GM19099 (cell line): Measurements from ENCODE around the gene RSPO3.

ENCODE experiments used
- POLR2A ChIP-seq: IDR thresholded peaks from 3 replicates; pipeline ENCODE4 v1.6.1; 2011; ENCODE audit warnings: low read depth; ENCODE audit not compliant: insufficient read length; ENCODE audit errors: extremely low read depth

Gene RSPO3

GRCh38 chr6:127177030-127177922, 58.8 kb downstream of the RSPO3 start:
- TF ChIP-seq POLR2A: no peak

- TF ChIP-seq POLR2A: no peak
Observed at GRCh38 chr6:127177923-127178231, 59.4 kb downstream of the RSPO3 start.

- no peak for TF ChIP-seq POLR2A
Observed at GRCh38 chr6:127178746-127179145, 60.3 kb downstream of the RSPO3 start.

GRCh38 chr6:127180426-127180825, 62.0 kb downstream of the RSPO3 start:
- no peak for TF ChIP-seq POLR2A

DNA sequence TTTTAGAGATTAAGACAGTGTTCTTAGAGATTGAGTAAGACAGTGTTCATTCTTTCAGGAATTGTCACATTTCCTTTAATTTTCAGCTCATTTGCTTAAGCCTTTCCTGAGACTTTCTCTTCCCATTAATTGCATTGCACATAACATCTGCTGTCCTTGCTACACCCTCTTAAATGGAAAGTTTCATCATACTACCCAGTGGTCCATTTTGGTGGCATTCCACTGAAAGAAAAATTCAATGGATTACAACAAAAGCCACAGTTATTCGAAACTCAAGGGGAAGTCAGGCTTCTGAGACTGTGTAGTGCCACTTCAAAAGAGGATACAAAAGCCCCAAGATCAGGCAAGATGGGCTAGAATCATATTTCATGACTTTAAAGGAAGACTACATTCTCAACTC, 64.0 kb downstream of the RSPO3 start:
- TF ChIP-seq POLR2A: no peak

GRCh38 chr6:127185437-127185995, 67.0 kb downstream of the RSPO3 start:
- no peak for TF ChIP-seq POLR2A

DNA sequence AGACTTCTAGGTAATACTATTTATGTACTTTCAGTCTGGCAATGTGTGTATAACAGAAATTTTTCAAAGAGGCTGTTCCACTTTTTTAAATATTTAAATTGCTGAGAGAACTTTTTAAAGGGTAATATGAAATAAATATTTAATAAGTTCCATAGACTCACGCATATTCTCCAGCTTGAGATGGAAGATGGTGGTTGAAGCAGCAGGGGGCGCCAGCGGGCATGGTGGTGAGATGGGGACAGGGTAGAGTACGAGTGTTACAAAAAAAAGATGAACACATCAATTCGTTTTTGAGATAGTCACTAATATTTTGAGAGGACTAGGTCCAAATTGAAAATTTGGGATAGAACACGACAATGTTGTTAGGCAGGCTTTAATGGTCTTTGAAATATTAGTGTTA, 68.4 kb downstream of the RSPO3 start:
- TF ChIP-seq POLR2A: no peak

DNA sequence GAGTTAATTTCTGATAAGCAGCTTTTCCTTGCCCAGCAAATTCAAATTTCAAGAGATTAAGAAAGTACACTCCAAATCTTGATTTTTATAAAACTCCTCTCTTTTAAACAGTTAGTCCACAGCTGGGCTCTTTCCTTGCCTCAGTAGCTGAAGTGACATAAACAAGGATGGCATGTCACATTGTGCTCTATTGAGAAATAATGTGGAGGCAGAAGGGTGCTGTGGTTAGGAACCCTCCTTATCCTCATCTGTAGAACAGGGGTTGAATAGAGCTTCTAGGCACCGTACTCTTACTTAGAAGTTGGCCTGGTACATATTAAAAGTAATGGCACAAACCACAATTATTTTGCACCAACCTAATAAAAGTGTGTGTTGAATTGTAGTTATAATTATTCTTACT, 70.3 kb downstream of the RSPO3 start:
- no peak for TF ChIP-seq POLR2A

- no peak for TF ChIP-seq POLR2A
Observed at GRCh38 chr6:127190552-127190951, 72.1 kb downstream of the RSPO3 start.

GRCh38 chr6:127191716-127192115, 73.2 kb downstream of the RSPO3 start:
- TF ChIP-seq POLR2A: no peak

DNA sequence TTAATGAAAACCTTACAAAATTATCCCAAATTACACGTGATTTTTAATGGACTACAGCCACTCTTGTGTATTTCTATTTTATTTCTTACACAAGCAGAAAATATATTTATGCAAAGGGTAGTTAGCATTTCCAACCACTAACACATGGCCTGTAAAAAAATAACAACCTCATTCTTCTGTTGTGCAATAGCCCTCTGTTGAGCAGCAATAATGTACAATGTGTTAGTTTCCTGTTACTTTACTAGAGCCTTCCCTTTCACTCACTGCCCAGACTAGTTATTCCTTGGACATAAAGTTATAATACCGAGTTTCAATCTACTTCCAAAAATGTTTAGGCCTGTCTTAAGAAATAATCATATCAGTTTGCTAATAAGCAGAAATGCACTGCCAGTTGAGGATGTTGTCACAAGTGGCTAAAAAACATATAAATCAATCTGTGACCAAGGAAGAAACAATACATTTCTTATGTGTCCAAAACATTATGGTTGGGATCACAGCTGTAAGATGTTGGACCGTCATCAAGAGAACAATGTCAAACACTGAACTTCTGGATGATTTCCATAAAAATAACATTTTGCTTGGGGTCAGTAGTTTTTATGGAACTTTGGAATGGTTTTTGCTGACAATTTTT, 74.6 kb downstream of the RSPO3 start:
- no peak for TF ChIP-seq POLR2A

DNA sequence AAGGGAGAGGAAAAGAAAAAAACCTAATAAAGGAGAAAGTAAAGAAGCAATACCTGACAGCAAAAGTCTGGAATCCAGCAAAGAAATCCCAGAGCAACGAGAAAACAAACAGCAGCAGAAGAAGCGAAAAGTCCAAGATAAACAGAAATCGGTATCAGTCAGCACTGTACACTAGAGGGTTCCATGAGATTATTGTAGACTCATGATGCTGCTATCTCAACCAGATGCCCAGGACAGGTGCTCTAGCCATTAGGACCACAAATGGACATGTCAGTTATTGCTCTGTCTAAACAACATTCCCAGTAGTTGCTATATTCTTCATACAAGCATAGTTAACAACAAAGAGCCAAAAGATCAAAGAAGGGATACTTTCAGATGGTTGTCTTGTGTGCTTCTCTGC, 77.4 kb downstream of the RSPO3 start:
- no peak for TF ChIP-seq POLR2A

DNA sequence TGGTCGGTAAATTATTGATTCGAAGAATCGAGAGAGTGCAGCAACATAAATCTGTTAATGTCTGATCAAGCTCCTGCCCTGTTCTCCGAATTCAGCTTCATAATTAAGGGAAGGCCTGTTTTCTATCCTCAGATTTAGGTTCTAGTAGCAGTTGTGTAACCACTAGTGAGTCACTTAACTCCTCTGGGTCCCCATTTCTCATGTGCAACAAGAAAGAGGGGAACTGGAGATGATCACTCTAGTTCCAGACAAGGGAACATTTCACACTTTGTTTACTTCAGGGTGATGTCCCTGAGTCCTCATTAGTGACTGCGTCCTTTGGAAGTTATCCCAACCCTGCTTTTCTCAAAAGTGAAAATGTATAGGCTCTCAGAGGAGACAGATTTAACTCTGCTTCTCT, 80.1 kb downstream of the RSPO3 start:
- no peak for TF ChIP-seq POLR2A

DNA sequence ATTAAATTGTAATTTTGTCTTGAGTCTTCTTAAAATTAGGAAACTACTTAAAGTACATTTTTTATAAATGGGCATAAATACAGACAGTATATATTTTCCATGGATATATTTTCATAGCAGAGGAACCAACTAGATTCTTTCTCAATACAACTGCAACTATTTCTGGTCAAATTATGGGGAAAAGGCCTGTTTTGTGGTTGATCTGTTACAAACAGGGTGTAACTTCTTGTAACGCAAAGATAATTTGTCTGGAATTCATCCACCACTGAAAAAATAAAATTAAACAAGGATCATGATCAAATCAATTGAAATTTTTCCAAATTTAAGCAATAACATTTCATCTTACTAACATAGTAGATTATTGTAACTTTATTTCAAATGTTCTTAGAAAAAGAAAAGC, 81.0 kb downstream of the RSPO3 start:
- TF ChIP-seq POLR2A: no peak

DNA sequence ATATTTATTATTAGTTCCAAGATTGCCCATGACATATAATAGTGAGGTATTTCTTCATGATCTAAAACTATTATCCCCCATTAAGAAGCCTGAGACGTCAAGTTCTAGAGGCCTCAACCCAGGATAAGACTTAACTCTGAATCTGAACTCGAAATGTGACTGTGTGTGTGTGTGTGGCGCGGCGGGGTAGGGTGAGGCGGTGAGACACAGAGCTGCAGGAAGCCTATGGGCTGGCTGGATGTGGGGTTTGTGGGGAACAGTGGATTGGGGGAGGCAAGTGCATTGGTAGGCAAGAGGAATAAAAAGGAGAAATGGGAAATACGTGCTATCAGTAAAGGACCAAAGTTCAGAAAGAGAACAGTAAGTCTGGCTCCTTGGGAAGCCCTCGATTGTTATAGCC, 81.6 kb downstream of the RSPO3 start:
- no peak for TF ChIP-seq POLR2A

- no peak for TF ChIP-seq POLR2A
Observed at GRCh38 chr6:127201321-127201720, 82.8 kb downstream of the RSPO3 start.
